Activated CD8-positive, alpha-beta memory T cell treated with anti-CD3 and anti-CD28 coated beads, Interleukin-2, amount 50 U/mL, for 24 hours (primary cell): ENCODE results near the gene UNK.
"Not testable (repeated sequence)": the region's sequence is repeated elsewhere in the genome, so short reads cannot be mapped to it uniquely, and the experiment has no call there.

Experiments
- DNase-seq: peaks from one replicate; pipeline ENCODE4 v3.0.0-alpha.2; 2020; ENCODE audit errors: extremely low read depth

Gene UNK

DNA sequence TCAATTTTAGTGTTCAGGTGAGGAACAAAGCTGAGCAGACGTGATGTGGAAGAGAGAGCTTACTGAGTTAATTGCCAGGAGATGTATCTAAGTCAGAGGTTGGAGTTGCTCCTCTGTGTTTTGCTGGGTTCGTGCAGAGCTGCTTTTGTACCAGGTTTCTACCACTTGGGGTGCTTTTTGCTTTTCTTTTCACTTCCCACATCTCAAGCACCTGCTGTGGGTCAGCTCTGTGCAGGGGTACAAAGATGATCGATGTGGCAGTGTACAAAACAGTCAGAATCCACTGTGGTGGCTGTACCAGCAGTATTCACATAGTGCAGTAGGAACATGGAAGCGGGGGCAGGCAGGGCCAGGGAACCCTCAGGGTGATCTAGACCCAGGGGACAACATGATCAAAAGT, 14.8 kb downstream of the UNK start:
- DNase-seq = no peak

DNA sequence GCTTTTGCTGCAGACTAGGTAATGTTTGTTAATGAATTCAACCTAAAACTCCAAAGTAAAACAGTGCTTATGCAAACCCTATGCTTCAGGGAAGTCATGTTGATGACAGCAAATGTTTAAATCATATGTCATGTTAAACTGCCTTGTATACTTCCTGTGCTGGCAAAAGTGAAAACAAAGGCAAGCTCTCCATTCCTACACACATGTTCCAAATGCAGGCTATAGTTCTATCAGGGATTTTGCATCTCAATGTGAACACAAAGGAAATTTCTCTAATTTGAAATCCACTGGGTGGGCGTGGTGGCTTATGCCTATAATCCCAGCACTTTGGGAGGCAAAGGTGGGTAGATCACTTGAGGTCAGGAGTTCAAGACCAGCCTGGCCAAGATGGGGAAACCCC, 19.3 kb downstream of the UNK start:
- DNase-seq = no peak

DNA sequence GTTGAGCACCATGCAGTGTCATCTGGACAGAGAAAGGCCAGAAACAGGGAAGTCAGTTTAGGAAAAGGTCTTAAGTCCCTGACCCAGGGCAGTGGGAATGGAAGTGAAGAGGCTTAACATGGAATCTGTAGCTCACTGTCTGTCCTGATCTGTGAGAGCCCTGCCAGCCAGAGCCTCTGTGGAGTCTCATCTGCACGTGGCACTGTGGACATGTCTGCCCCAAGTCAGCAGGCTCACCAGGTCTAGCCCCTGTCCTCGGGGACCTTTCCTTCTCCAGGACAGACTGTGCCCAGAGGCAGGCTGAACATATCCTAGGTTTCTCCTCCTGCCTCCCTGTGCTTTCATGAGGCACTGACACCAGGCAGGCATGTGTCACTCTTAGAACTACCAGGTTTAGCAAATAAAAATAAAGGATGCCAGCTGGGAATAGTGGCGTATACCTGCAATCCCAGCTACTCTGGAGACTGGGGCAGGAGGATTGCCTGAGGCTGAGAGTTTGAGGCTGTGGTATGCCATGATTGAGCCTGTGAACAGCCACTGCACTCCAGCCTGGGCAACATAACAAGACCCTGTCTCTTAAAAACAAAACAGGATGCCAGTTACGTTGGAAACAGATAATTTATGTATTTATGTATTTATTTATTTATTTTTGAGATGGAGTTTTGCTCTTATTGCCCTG, 22.4 kb downstream of the UNK start:
- no peak for DNase-seq

DNA sequence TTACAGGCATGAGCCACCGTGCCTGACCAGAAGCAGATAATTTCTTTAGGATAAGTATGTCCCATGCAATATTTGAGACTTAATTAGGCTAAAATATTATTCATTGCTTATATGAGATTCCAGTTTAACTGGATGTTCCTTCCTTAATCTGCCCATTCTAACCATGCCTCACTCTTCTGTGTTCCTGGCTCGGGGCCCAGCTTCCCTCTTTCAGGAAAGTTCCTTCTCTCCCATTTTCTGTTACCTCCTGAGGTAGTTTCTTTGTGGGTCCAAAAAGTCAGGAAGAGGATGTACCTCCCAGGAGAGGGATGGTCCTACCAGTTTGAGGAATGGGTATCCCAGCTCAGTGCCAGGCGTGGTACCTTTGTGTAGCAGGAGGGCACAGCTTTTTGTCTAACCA, 23.3 kb downstream of the UNK start:
- DNase-seq = no peak

DNA sequence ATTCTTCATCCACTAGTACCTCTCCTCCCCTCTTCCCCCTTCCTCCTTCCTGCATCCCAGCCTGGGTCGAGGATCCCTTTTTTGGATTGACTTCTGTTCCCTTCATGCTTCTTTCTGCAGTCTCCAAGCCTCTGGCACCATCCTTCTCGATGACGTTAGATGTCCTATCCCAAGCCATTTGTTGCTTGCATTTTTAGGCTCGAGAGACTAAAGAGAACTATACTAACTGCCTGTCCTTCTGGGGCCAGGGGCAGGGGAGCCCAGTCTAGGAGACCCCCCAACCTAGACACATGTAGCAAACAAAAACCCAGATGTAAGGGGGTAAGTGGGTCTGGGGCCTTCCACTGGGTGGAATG, 23.9 kb downstream of the UNK start:
- DNase-seq = no peak

DNA sequence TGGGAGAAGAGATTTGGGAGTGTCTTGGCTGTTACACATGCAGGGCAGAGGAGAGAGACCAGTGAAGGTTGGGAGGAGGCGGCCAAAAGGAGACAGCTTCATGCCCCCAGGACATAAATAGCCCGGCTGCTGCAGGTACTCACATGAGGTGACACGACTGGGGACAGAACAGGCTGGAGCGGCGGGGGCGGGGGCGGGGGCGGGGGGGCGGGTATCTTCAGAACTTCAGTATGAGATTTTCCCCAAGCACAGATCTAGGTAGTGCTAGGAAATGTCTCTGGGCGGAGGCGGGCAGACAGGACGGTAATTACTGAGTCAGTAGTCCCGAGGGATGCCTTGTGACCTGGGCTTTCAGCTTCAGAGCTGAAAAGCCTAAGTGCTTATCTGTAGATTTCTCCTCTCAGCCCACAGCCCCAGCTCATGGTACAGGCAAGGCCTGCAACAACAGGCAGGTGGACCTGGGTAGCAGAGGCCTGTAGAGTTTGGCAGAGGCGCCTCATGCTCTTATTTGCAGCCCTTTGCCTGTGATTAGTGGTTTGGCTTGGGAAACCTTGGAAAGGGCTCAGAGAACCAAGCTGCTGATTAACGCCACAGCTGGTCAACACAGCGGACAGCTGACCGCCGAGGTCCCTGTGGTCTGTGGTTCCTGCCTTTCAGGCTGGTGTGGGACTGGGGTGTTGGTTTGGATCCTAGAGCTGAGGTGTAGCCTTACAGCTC, 24.5 kb downstream of the UNK start:
- DNase-seq = no peak

DNA sequence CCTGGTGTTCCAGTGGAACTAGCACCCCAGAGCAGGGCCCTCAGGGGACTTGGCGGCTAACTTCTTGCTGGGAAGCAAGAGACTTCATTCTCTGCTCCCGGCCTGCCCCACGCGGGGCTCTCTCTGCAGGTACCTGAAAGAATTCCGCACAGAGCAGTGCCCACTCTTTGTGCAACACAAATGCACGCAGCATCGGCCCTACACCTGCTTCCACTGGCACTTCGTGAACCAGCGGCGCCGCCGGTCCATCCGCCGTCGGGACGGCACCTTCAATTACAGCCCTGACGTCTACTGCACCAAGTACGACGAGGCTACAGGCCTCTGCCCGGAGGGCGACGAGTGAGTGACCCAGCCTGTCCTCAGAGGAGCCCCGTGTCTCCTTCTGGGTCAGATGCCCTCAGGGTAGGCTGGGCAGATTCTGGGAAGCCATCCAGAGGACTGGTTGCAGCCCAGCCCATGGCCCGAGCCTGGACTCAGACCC, 25.1 kb downstream of the UNK start:
- no peak for DNase-seq

DNA sequence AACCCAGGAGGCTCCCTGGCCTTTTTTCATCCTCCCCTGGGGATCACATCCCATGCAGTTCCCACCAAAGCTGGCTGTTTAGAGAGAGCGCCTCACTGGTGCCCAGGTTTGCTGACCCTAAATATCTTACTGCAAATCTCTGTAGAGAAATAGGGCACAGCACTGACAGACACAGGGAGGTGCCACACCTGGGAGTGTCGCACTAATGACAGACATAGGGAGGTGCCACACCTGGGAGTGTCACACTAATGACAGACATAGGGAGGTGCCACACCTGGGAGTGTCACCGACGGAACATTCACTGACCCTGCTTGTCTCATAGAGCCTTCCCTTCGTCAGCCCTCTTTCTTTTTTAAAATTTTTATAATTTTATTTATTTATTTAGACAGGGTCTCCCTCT, 25.6 kb downstream of the UNK start:
- DNase-seq = no peak

DNA sequence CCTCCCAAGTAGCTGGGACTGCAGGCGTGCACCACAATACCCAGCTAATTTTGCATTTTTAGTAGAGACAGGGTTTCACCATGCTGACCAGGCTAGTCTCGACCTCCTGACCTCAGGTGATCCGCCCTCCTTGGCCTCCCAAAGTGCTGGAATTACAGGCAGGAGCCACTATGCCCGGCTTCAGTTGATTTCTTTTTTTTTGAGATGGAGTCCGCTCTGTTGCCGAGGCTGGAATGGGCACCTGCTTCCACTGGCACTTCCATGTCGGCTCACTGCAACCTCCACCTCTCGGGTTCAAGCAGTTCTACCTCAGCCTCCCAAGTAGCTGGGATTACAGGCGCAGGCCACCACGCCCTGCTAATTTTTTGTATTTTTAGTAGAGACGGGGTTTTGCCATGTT, 26.1 kb downstream of the UNK start:
- not testable (repeated sequence) for DNase-seq

DNA sequence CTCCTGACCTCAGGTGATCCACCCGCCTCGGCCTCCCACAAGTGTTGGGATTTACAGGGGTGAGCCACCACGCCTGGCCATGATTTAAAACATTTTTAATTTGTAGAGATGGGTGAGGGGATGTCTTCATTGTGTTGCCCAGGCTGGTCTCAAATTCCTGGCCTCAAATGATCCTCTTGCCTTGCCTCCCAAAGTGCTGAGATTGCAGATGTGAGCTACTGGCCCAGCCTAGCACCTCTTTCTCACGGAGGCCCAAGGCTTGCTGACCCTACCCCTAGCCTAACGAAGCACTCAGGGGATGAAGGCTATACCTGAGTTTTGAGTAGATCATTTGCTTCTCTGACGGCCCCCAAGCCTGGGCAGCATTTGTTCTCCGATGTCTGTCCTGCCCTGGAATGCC, 26.6 kb downstream of the UNK start:
- DNase-seq = no peak

DNA sequence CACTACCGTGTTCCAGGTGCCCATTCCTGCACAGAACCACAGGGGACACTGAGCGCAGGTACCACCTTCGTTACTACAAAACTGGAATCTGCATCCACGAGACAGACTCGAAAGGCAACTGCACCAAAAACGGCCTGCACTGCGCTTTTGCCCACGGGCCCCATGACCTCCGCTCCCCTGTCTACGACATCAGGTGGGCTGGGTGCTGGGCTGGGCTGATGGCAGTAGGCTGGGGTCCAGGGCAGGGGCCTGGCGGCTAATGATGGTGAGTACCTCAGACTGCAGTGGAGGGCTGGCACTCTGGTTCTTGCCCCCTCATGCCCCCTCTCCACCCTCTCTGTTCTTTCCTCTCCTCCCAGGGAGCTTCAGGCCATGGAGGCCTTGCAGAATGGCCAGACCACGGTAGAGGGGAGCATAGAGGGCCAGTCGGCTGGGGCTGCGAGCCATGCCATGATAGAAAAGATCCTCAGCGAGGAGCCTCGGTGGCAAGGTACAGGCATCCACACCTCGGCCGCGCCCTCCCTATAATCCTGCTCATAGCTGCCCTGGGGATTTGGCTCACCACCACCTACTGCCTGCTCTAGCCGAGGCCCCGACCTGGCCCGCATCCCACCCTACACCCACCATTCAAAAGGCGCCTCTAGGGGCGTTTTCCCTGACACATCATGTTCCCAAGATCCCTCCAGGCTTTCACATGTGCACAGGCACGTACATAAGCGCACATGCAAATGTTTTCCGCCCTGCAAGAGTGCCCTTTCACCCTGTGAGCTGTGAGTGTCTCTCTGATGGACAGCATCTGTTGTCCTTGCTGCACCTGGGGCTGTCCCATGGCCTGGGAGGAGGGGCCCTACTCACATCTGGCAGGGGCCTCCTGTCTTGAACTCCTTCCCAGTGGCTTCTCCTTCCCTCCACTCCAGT, 27.7 kb downstream of the UNK start:
- no peak for DNase-seq

DNA sequence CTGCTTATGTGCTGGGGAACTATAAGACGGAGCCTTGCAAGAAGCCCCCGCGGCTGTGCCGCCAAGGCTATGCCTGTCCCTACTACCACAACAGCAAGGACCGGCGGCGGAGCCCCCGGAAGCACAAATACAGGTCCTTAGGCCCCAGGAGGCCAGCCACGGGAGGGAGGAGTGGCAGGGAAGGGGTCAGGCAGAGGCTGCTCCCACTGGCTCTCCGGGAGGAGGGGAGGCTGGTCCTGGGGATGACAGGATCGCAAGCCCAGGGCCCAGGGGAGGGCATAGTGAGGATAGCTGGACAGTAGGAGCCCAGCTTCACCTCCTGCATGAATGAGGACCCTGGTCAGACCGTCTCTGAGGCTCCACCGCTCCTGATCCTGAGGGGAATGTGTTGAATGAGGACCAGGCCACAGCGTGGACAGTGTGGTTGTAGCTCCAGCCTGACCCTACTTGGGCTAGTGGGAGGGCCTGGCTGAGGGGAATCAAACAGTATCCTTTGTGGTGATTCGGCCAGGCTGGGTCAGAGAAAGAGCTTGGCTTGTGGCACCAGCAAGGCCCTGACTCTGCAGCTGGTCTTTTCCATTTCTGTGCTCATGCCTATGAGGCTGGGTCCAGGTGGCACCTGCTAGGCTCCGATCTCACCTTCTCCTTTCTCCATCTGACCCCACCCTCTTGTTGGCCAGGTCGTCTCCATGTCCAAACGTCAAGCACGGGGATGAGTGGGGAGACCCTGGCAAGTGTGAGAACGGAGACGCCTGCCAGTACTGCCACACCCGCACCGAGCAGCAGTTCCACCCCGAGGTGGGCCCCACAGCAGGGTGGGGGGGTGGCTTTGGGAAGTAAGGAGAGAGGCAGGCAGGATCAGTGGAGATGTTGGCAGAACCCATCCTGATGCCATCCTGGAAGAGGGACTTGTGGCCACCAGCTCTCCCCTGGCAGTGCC, 28.7 kb downstream of the UNK start:
- DNase-seq = no peak

DNA sequence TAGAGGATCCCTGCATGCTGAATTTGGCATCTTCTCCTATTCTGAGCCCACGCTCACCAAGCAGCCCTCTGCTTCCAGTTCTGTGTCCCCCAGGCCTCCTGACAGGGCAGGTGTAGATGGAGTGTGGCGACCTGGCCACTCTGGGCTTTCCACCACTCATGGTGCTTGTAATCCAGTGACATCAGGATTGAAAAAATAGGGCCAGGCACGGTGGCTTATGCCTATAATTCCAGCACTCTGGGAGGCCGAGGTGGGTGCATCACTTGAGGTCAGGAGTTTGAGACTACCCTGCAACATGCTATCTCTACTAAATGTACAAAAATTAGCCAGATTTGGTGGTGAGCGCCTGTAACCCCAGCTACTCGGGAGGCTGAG, 29.4 kb downstream of the UNK start:
- DNase-seq = no peak

DNA sequence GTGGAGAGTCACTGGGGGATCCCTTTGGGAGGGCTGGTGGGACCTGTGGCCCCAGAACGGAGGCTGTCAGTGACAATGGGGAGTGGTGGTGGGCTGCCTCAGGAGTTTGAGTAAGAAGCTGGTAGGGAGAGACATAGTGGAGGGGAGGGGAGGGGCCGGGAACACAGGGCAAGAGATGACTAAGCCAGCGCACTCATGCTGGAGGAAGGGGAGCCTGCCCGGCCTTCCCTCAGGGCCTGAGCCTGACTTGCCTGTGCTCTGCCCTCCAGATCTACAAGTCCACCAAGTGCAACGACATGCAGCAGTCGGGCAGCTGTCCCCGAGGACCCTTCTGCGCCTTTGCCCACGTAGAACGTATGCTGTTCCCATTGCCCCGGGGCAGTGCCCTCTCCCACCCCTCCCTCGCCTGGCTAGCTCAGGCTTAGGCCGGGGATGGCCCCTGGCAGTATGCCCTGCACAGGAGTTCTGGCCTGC, 30.3 kb downstream of the UNK start:
- no peak for DNase-seq

DNA sequence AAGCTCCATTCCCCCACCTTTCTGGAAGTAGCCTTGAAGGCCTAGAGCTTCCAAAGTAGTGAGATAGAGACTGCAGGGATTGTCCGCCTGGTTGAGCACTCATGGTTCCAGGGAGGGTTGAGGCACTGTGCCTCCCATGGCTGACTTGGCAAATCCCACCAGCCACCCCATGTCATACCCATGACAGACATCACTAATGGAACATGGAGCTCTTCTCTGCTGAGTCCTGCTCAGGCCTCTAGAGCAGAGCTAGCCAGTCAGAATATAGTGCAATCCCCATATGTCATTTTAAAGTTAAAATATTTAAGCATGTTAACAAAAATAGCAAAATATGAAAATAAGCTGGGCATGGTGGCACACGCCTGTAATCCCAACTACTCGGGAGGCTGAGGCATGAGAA, 30.8 kb downstream of the UNK start:
- DNase-seq = no peak

DNA sequence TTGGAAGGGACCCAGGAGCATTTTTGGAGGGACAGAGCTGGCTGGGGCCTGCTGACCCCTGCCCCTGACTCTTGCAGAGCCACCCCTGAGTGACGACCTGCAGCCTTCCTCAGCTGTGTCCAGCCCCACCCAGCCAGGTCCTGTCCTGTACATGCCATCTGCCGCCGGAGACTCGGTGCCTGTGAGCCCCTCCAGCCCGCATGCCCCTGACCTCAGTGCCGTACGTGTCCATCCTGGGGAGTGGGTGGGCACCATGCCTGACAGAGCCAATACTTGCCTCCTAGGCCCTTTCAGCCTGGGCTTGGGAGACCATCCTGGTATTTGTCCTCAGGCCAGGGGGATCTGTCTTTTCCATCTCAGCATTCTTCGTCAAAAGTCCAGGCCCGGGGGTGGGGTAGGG, 32.1 kb downstream of the UNK start:
- no peak for DNase-seq

DNA sequence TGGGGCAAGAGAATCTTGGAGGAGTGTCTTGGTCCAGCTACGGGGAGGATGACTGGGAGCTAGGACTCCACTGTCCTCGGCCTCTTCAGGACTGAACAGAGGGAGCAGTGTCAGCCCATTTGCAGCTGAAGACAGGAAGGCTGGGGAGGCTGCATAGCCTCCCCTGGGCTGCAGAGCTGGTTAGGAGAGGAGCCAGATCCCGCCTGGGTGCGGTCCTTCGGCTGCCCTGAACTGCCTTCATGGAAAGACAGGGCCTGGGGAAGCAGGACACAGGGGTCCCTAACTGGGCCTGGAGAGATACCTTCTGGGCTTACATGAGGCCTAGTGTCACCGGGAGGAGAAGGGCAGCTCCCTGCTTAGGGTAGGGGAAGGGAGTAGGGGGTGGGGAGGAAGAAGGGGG, 33.0 kb downstream of the UNK start:
- no peak for DNase-seq

DNA sequence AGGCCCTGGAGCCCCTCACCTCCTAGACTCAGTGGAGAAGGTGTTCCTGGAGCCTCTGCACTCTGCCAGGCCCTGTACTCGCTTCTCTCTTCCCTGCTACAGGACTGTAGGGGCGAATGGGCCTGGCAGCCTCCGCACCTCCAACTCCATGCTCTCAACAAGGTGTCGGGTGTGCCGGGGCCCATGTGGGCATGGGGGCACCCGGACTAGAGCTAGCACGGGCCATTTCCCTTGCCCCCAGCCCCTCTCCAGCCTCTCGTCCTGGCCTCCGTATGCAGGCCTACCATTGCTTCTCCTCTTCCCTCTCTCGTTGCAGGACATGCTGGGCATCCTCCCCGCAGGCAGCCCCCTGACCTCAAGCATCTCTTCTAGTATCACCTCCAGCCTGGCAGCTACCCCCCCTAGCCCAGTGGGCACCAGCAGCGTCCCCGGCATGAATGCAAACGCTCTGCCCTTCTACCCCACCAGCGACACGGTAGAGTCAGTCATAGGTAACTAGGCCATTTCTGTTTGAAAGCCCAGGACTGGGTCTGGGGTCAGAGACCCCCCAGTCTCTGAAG, 33.8 kb downstream of the UNK start:
- no peak for DNase-seq

DNA sequence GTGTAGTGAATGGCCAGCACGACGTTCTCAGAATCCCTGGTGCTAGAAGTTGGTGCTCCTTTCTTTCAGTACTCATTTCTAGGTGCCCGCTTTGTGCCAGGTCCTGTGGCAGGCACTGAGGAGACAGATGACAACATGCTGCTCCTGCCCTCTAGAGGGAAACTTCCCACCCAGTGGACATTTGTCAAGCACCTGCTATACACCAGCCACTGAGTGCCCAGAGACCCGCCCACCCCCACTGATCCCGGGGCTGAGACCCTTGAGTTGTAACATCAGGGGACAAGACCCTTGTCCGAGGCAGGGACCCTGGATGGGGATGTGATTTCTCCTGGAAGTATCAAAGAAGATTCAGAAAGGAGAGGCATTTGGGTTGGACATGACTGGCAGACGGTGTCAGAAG, 34.5 kb downstream of the UNK start:
- DNase-seq = no peak

DNA sequence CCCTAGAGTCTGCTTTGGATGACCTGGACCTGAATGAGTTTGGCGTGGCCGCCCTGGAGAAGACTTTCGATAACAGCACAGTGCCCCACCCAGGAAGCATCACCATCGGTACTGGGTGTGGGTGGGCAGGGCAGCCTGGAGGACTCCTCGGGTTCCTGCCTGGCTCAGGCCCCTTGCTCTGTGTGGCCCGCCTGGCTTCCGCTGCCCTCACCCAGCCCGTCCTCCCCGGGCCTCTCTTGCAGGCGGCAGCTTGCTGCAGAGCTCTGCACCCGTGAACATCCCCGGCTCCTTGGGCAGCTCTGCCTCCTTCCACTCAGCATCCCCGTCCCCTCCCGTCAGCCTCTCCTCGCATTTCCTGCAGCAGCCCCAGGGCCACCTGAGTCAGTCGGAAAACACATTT, 35.1 kb downstream of the UNK start:
- no peak for DNase-seq
